GM19324 (cell line): ENCODE results near the gene RPL10A.

Experiments used
- ATAC-seq: cut with Tn5 transposase; IDR thresholded peaks from one replicate; pipeline ENCODE4 v1.9.1; 2021; ENCODE audit warnings: mild to moderate bottlenecking, moderate library complexity; ENCODE audit not compliant: unreplicated experiment, low FRiP score

Gene RPL10A

GRCh38 chr6:35445691-35446090 is 22.5 kb upstream of the RPL10A start:
- no peak for ATAC-seq

GRCh38 chr6:35448191-35448590 is 20.0 kb upstream of the RPL10A start:
- ATAC-seq, result no peak

GRCh38 chr6:35449287-35449881 is 18.8 kb upstream of the RPL10A start:
- ATAC-seq, result no peak

- no peak for ATAC-seq
Measured at GRCh38 chr6:35451354-35452182, 16.6 kb upstream of the RPL10A start.

- ATAC-seq, result peak; percentile 96
Measured at GRCh38 chr6:35452183-35453090, 15.8 kb upstream of the RPL10A start, which contains the start of gene FANCE. FANCE (plus strand) TSS chr6:35452338; CDS start chr6:35452546, 208 bp downstream.

- ATAC-seq, result no peak
Measured at GRCh38 chr6:35453236-35453635, 15.0 kb upstream of the RPL10A start.

- no peak for ATAC-seq
Measured at GRCh38 chr6:35454391-35455110, 13.7 kb upstream of the RPL10A start.

- no peak for ATAC-seq
Measured at GRCh38 chr6:35457907-35458306, 10.3 kb upstream of the RPL10A start.

- ATAC-seq, result no peak
Measured at GRCh38 chr6:35461270-35461669, 6.9 kb upstream of the RPL10A start.

GRCh38 chr6:35463292-35463691 is 4.9 kb upstream of the RPL10A start:
- ATAC-seq, result no peak

GRCh38 chr6:35465646-35466045 is 2.6 kb upstream of the RPL10A start:
- no peak for ATAC-seq

GRCh38 chr6:35468980-35469750 is 964 bp downstream of the RPL10A start:
- ATAC-seq, result peak; percentile 8

GRCh38 chr6:35469751-35470662 is 1.8 kb downstream of the RPL10A start:
- ATAC-seq, result no peak

GRCh38 chr6:35470663-35471120 is 2.5 kb downstream of the RPL10A start:
- ATAC-seq, result no peak

- ATAC-seq, result no peak
Measured at GRCh38 chr6:35471836-35472345, 3.7 kb downstream of the RPL10A start.

GRCh38 chr6:35473075-35473849 is 5.1 kb downstream of the RPL10A start:
- ATAC-seq, result no peak

GRCh38 chr6:35473850-35474130 is 5.6 kb downstream of the RPL10A start:
- no peak for ATAC-seq
